Raji (cell line): Measurements from ENCODE around the gene TMEM39A.

ENCODE experiments used
- POLR2A ChIP-seq: IDR thresholded peaks from 2 replicates; pipeline ENCODE4 v1.6.1; 2011; ENCODE audit warnings: low read depth, low read length, control low read depth; ENCODE audit not compliant: insufficient read depth

TMEM39A gene

GRCh38 chr3:119481079-119481478 lies 17.7 kb upstream of the TMEM39A start:
- TF ChIP-seq POLR2A: no peak

GRCh38 chr3:119470866-119471265 lies 7.5 kb upstream of the TMEM39A start:
- TF ChIP-seq POLR2A: no peak

- TF ChIP-seq POLR2A: no peak
Observed at GRCh38 chr3:119469418-119470189, 6.2 kb upstream of the TMEM39A start.

- TF ChIP-seq POLR2A: no peak
Observed at GRCh38 chr3:119468041-119468440, 4.6 kb upstream of the TMEM39A start.

GRCh38 chr3:119457246-119457645 lies 6.2 kb downstream of the TMEM39A start:
- no peak for TF ChIP-seq POLR2A

- TF ChIP-seq POLR2A: no peak
Observed at GRCh38 chr3:119456469-119456868, 6.9 kb downstream of the TMEM39A start.

- no peak for TF ChIP-seq POLR2A
Observed at GRCh38 chr3:119453822-119454221, 9.6 kb downstream of the TMEM39A start.

- TF ChIP-seq POLR2A: no peak
Observed at GRCh38 chr3:119444590-119444989, 18.8 kb downstream of the TMEM39A start.

- no peak for TF ChIP-seq POLR2A
Observed at GRCh38 chr3:119443179-119443578, 20.2 kb downstream of the TMEM39A start.

GRCh38 chr3:119437691-119438258 lies 25.6 kb downstream of the TMEM39A start:
- no peak for TF ChIP-seq POLR2A

- no peak for TF ChIP-seq POLR2A
Observed at GRCh38 chr3:119436977-119437376, 26.4 kb downstream of the TMEM39A start.

- no peak for TF ChIP-seq POLR2A
Observed at GRCh38 chr3:119434703-119435102, 28.7 kb downstream of the TMEM39A start.

GRCh38 chr3:119433613-119434325 lies 29.6 kb downstream of the TMEM39A start:
- TF ChIP-seq POLR2A: no peak

GRCh38 chr3:119428538-119428937 lies 34.9 kb downstream of the TMEM39A start:
- no peak for TF ChIP-seq POLR2A

GRCh38 chr3:119427669-119428068 lies 35.7 kb downstream of the TMEM39A start:
- no peak for TF ChIP-seq POLR2A

- TF ChIP-seq POLR2A: no peak
Observed at GRCh38 chr3:119420196-119420595, 43.2 kb downstream of the TMEM39A start.
